Renal cortex interstitium (tissue), 11 donors: ENCODE measurements around the gene AHRR. TPM values are rescaled to one million over a fixed set of nuclear protein-coding genes. Genes with fewer than 3 reads are reported as not detected.

Experiments used
- DNase-seq, 11 donors: peaks; one replicate each; pipeline ENCODE4 v3.0.0-alpha.2; 2013; ENCODE audit warnings: low read depth in 9 of 11, low spot score in 4 of 11; ENCODE audit errors: extremely low read depth in 1 of 11
- polyA plus RNA-seq, 3 donors: library from polyadenylated mRNA; unstranded; fragments of 120-200 nt; gene quantifications; one replicate each; pipeline ENCODE4 v1.2.1, GENCODE V29; 2013; ENCODE audit not compliant: insufficient read length in 3 of 3

The AHRR gene
- polyA plus RNA-seq, 3 donors, result 2.4 to 3.2 (median 3.1) TPM

- DNase-seq, result no peak
These were observed 96.0 kb downstream of the AHRR start for GRCh38 chr5:417301-418161.

DNA sequence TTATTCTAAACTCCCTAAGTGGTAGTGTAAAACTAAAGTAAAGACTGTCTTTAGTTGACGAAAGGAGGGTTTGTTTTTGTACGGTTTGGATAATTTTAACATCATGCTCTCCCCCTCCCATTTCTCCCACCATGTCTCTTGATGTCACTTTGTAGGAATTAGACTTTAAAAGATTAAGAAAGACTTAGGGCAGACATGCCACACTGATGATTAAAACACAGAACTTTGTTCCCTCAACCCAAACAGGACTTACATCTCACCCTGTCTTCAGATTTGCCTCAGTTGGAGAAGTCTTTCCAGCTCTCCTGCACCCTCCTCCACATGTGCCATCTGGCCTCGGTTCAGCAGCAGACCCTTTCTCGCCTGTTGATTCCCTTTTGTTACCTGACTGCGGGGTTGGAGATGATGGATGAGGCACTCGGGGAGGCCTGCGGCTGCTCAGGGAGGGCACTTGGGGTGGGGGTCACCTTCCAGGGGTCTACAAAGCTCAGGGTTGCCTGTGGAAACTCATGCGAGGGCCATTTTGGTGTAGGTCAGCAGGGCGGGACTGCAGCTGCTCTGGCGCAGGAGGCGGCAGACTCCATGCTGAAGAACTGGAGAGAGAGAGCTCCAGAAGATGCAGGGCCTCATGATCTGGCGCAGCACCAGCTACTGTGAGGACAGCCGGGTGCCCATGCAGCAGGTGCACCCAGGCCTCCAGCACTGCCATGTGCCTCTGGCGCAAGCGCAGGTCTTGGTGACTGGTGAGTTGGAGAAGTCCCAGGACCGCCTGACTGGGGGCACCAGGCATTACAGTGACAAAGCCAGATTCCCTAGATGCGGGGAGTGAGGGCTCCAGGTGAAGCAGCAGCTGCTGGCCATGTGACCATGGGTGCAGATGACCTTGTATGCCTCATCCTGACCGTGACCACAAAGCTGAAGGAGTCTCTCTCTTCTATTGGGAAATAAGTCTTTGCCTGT, 96.9 kb downstream of the AHRR start:
- DNase-seq, result no peak

GRCh38 chr5:419970-420369, 98.5 kb downstream of the AHRR start:
- no peak for DNase-seq

GRCh38 chr5:420632-421286, 99.2 kb downstream of the AHRR start:
- no peak for DNase-seq

- no peak for DNase-seq
These were observed 99.9 kb downstream of the AHRR start for GRCh38 chr5:421287-421880.

- no peak for DNase-seq
These were observed 100.4 kb downstream of the AHRR start for GRCh38 chr5:421901-422300.

- DNase-seq, result no peak
These were observed 101.1 kb downstream of the AHRR start for GRCh38 chr5:422323-423232.

GRCh38 chr5:423233-423565, 101.7 kb downstream of the AHRR start:
- DNase-seq, result no peak

DNA sequence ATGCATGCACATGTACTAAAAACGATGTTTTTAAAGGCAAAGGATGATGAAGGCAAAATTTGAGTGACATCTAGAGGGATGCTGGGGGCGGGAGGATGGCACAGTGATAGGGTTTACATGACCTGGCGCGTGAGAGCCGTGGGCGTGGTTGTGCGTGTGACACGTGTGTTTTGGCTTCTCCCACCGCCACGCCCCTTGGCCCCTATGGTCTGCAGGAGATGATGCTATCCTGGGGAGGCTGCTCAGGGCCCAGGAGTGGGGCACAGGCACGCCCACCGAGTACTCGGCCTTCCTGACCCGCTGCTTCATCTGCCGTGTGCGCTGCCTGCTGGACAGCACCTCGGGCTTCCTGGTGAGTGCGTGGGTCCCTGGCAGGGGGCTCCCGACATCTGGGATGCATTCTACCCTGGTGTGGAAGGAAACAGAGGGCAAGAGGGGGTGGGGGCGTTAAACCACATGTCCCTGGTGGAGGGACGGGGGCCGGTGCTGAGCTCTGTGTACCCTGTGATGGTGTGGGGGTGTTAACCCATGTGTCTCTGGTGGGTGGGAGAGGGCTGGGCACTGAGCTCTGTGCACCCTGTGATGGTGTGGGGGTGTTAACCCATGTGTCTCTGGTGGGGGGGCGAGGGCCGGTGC, 102.2 kb downstream of the AHRR start:
- DNase-seq, result no peak

- no peak for DNase-seq
These were observed 103.0 kb downstream of the AHRR start for GRCh38 chr5:424301-425110.

DNA sequence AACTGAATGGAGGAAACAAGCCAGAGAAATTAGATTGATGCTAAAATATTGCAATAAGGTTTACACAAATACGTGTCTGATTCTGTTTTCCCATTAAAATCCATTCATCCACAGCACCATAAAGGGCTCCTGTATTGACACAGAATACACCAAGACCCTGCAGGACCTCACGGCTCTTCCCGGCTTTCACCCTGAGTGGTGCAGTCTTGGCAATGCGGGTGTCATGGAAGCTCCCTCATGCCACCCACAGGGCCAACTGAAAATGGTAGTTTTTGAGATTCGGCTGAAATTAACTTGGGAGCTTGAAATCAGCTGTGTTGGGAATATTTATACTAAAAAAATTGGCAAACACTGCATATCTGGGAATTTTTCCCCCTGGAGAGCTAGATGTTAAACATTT, 104.2 kb downstream of the AHRR start:
- no peak for DNase-seq

GRCh38 chr5:426392-426976, 105.0 kb downstream of the AHRR start:
- DNase-seq, result no peak

GRCh38 chr5:427415-428087, 106.0 kb downstream of the AHRR start:
- DNase-seq, result no peak

DNA sequence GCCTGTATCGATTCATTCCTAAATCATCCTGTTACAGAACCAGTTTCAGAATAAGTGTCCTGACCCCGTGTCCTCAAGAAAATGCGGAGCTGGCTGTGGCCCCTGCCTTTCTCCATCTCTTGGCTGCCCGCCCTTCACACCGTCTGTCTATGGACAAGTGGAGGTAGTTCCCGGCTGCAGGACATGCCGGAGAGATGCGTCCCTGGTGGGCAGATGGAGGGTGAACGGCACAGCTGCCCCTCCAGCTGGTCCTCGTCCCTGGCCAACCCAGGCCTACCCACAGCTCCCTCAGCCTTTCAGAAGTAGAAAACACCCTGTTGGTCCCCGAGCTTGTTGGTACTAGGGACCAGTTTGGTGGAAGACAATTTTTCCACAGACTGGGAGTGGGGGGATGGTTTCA, 106.7 kb downstream of the AHRR start:
- no peak for DNase-seq

DNA sequence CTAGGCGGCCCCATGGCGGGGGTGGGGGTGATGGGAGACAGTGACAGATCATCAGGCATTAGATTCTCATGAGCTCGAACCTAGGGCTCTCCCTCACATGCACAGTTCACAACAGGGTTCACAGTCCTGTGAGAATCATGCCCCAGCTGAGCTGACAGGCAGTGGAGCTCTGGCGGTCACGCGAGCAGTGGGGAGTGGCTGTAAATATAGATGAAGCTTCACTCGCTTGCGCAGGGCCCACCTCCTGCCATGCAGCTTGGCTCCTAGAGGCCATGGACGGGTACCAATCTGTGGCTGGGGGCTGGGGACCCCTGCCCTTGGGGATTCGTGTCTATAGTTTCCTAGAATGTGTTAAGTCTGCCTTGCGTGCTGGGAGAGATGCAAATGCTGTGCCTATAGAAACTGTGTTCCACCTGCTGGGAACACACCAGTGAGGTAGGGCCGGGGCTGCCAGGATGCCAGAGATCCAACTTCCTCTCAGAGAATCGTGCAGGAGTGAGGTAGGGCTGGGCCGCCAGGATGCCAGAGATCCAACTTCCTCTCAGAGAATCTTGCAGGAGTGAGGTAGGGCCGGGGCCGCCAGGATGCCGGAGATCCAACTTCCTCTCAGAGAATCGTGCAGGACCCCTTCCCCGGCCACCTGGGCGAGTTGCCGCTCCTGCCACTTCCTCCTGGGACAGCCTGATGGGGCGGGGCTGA, 107.4 kb downstream of the AHRR start:
- DNase-seq, result no peak
